ENCODE data around the gene CRISP1.

Gene CRISP1

GRCh38 chr6:49839957-49840356, 26.4 kb downstream of the CRISP1 start:
- DNase-seq = no peak

- DNase-seq = no peak
These were observed 27.2 kb downstream of the CRISP1 start for GRCh38 chr6:49839162-49839561.

GRCh38 chr6:49835140-49835539, 31.2 kb downstream of the CRISP1 start:
- no peak for DNase-seq

GRCh38 chr6:49833386-49833785, 32.9 kb downstream of the CRISP1 start:
- no peak for DNase-seq

GRCh38 chr6:49826743-49827406, 39.5 kb downstream of the CRISP1 start:
- no peak for DNase-seq

GRCh38 chr6:49815166-49815565, 51.2 kb downstream of the CRISP1 start:
- DNase-seq = no peak

GRCh38 chr6:49813248-49813647, 53.1 kb downstream of the CRISP1 start:
- DNase-seq = no peak

GRCh38 chr6:49806145-49806544, 60.2 kb downstream of the CRISP1 start:
- no peak for DNase-seq

- peak; percentile 63 for DNase-seq
These were observed 61.1 kb downstream of the CRISP1 start for GRCh38 chr6:49805246-49805645.

- no peak for DNase-seq
These were observed 64.8 kb downstream of the CRISP1 start for GRCh38 chr6:49801525-49801924.

- no peak for DNase-seq
These were observed 67.2 kb downstream of the CRISP1 start for GRCh38 chr6:49799090-49799489.

GRCh38 chr6:49796842-49797455, 69.4 kb downstream of the CRISP1 start:
- peak; percentile 56 for DNase-seq

GRCh38 chr6:49790341-49790740, 76.0 kb downstream of the CRISP1 start:
- no peak for DNase-seq

GRCh38 chr6:49787176-49787575, 79.2 kb downstream of the CRISP1 start, which contains the start of gene PGK2:
Gene PGK2 (minus strand): TSS chr6:49787285. CDS start chr6:49787187, 98 bp downstream.
- peak; percentile 57 for DNase-seq

- DNase-seq = no peak
These were observed 82.1 kb downstream of the CRISP1 start for GRCh38 chr6:49784272-49784671.
